Immature natural killer cell (primary cell): Measurements from ENCODE around the gene HNMT. TPM values are rescaled to one million over a fixed set of nuclear protein-coding genes. Genes with fewer than 3 reads are reported as not detected.
"Not testable (repeated sequence)": the region's sequence is repeated elsewhere in the genome, so short reads cannot be mapped to it uniquely, and the experiment has no call there.

Experiments
- DNase-seq, 3 donors: peaks; one replicate each; pipeline ENCODE4 v3.0.0; 2022; ENCODE audit warnings: mixed read lengths in 1 of 3
- H3K27ac Mint-ChIP-seq, 6 donors: one replicate each; pipeline ENCODE4 v1.8.0; 2020; ENCODE audit warnings: mixed read lengths in 6 of 6, mild to moderate bottlenecking in 5 of 6, inconsistent platforms in 4 of 6, moderate library complexity in 3 of 6
- H3K27me3 Mint-ChIP-seq, 3 donors: one replicate each; pipeline ENCODE4 v1.8.0; 2020 to 2021; ENCODE audit warnings: low read depth in 3 of 3, mild to moderate bottlenecking in 3 of 3, mixed read lengths in 3 of 3, moderate library complexity in 3 of 3, inconsistent platforms in 1 of 3
- H3K36me3 Mint-ChIP-seq, 3 donors: one replicate each; pipeline ENCODE4 v1.8.0; 2020; ENCODE audit warnings: mixed read lengths in 3 of 3, inconsistent platforms in 2 of 3, mild to moderate bottlenecking in 2 of 3
- H3K4me1 Mint-ChIP-seq, 2 donors: one replicate each; pipeline ENCODE4 v1.8.0; 2020; ENCODE audit warnings: inconsistent platforms in 2 of 2, mild to moderate bottlenecking in 2 of 2, mixed read lengths in 2 of 2, moderate library complexity in 1 of 2
- H3K4me3 Mint-ChIP-seq, 5 donors: one replicate each; pipeline ENCODE4 v1.8.0; 2020; ENCODE audit warnings: mild to moderate bottlenecking in 5 of 5, mixed read lengths in 5 of 5, inconsistent platforms in 3 of 5, moderate library complexity in 3 of 5
- H3K9me3 Mint-ChIP-seq, 6 donors: one replicate each; pipeline ENCODE4 v1.8.0; 2020; ENCODE audit warnings: mild to moderate bottlenecking in 6 of 6, mixed read lengths in 6 of 6, inconsistent platforms in 4 of 6, moderate library complexity in 3 of 6
- polyA plus RNA-seq, 3 donors: library from polyadenylated mRNA; unstranded; fragments of 300-500 nt; fragmentation: Illumina TruSeq; gene quantifications; one replicate each; pipeline ENCODE4 v1.2.3, GENCODE V29; 2021

The HNMT gene
- polyA plus RNA-seq, 3 donors from 2014 or later: 0.78 to 1.3 TPM; not detected in 1

DNA sequence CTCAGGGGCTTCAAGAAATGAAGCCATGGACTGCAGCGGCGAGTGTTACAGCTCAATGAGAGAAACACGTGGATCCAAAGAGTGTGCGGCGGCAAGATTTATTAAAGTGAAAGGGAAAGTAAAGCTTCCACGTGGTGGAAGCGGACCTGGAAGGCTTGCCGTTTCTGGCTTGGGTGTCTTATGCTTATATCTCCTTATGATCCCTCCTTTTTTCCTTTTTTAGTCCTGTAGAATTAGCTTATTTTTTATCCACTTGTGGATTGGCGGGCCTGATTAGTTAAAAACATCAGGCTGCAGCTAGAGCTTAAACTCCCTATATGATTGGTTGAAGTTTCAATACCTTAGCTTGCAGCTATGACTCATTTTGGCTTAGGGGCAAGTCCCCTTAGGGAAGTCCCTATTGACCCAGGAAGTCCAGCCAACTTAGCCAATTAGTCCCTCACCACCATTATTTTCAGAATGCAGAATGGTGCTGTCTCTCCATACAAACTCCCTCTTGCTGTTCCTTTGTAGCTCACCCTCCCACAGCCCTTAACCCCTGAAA lies 11.6 kb upstream of the HNMT start:
- no peaks in the 10 kb centered on the region for H3K36me3 Mint-ChIP-seq

DNA sequence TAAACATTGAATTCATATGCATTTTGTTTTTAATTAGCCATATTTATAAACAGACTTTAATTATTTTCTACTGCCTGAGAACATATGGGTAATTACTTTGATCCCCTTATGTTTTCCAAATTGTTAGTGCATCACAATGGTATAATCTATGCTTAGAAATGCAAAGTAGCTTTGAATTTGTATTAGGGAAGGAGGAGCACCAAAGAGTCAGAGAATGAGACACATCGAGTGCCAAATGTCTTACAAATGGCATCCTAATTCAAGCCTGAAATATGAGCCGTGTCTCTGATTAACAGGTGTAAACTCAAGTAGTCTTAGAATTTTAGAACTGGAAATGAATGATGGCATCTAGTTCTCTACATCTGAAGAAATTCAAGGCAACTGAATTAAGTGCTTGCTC lies 8.7 kb upstream of the HNMT start:
- H3K36me3 Mint-ChIP-seq: no peaks in the 10 kb centered on the region
- no peaks in the 10 kb centered on the region for H3K4me1 Mint-ChIP-seq
- no peak overlapping the region for H3K4me3 Mint-ChIP-seq
- H3K9me3 Mint-ChIP-seq: peaks cover 0 to 5% (median 2%) of the 10 kb centered on the region in 6 donors
- H3K27me3 Mint-ChIP-seq: peaks cover 0 to 2% (median 0%) of the 10 kb centered on the region in 3 donors
- H3K27ac Mint-ChIP-seq: no peak overlapping the region
- DNase-seq: no peak

More for the DNA sequence above, 11.6 kb upstream of the HNMT start:
- Mint-ChIP-seq H3K4me1 (no peaks in the 10 kb centered on the region), H3K27me3 (no peaks in the 10 kb centered on the region), H3K27ac (peak overlapping the region in 4 of 6 donors; percentile 12 to 54 (median 30)), H3K4me3 (peak overlapping the region in 4 of 5 donors; percentile 43 to 78 (median 71)), H3K9me3 (peaks cover 0 to 4% (median 1%) of the 10 kb centered on the region in 6 donors)
- no peak for DNase-seq

DNA sequence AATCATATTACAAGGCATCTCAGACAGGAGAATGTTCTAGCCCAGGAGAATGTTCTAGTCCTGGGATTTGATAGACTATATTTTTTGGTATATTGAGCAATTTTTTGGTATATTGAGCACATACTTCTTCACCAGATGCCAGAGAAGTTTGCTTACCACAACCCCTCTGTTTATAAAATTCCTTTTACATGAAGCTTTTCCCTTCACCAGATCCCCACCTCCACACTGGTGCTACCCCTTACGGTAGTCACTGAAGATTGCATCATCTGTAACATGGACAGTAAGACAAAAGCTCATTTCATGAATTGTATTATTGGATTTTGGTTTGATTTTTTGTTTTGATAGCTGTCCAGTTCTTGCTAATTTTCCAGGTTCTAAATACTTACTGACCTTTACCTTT lies 7.2 kb upstream of the HNMT start:
- Mint-ChIP-seq H3K4me1 (no peaks in the 10 kb centered on the region), H3K27me3 (peaks cover 0 to 2% (median 0%) of the 10 kb centered on the region in 3 donors), H3K27ac (no peak overlapping the region), H3K36me3 (no peaks in the 10 kb centered on the region), H3K4me3 (no peak overlapping the region), H3K9me3 (peaks cover under 1 to 10% (median 5%) of the 10 kb centered on the region in 6 donors)
- DNase-seq: no peak

DNA sequence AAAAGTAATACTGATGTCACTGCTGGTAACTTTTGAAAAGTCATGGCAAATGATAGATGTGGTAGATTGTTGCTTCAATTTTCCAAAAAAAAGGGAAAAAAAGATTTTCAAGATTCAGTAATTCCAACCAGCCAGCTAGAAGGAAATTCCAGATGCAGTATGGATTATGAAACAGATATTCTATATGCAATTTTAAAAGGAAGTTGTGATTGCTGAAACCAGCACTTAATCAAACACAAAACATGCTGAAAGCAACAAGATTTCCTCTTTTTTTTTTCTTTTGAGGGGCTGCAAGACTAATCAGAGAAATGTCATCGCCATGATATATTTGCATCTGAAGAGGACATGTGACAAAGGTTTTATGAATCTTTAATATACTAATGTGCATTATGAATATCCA lies 5.1 kb upstream of the HNMT start:
- peaks cover 0 to 3% (median 0%) of the 10 kb centered on the region in 3 donors for H3K27me3 Mint-ChIP-seq
- peaks cover 2 to 10% (median 5%) of the 10 kb centered on the region in 6 donors for H3K9me3 Mint-ChIP-seq
- no peak overlapping the region for H3K27ac Mint-ChIP-seq
- H3K4me3 Mint-ChIP-seq: no peak overlapping the region
- DNase-seq: no peak
- no peaks in the 10 kb centered on the region for H3K4me1 Mint-ChIP-seq
- no peaks in the 10 kb centered on the region for H3K36me3 Mint-ChIP-seq

DNA sequence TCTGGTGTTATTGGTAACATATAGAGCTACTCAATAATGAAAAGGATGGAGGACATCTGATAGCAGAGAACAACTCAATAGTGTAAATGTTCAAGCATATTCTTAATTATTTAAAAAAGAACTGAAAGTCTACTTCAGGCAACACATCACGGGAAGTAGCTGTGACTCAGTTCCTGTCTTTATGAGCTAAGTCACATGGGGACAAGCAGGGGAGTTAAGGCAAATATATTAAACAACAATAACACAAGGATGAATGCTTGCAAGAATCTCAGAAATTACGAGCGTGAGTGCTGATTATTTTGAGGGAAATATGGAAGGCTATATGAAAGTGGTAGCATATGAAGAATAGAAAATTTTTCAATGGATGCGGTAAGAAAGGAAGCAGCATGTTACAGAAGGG lies 4.0 kb upstream of the HNMT start:
- H3K36me3 Mint-ChIP-seq: no peaks in the 10 kb centered on the region

DNA sequence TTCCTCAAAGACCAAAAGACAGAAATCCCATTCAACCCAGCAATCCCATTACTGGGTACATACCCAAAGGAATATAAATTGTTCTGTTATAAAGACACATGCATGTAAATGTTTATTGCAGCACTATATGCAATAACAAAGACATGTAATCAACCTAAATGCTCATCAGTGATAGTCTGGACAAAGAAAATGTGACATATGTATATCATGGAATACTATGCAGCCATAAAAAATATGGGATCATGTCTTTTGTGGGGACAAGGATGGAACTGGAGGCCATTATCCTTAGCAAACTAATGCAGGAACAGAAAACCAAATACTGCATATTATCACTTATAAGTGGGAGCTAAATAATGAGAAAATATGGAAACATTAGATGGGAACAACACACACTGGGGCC lies 2.7 kb upstream of the HNMT start:
- H3K36me3 Mint-ChIP-seq: no peaks in the 10 kb centered on the region
- DNase-seq: no peak
- no peak overlapping the region for H3K27ac Mint-ChIP-seq
- H3K27me3 Mint-ChIP-seq: peaks cover 0 to 3% (median 0%) of the 10 kb centered on the region in 3 donors
- H3K4me1 Mint-ChIP-seq: no peaks in the 10 kb centered on the region
- no peak overlapping the region for H3K4me3 Mint-ChIP-seq
- peaks cover 3 to 10% (median 6%) of the 10 kb centered on the region in 6 donors for H3K9me3 Mint-ChIP-seq

More for the DNA sequence above, 4.0 kb upstream of the HNMT start:
- Mint-ChIP-seq H3K4me1 (no peaks in the 10 kb centered on the region), H3K4me3 (no peak overlapping the region), H3K27ac (no peak overlapping the region), H3K9me3 (peaks cover 3 to 10% (median 5%) of the 10 kb centered on the region in 6 donors), H3K27me3 (peaks cover 0 to 3% (median 0%) of the 10 kb centered on the region in 3 donors)
- no peak for DNase-seq

DNA sequence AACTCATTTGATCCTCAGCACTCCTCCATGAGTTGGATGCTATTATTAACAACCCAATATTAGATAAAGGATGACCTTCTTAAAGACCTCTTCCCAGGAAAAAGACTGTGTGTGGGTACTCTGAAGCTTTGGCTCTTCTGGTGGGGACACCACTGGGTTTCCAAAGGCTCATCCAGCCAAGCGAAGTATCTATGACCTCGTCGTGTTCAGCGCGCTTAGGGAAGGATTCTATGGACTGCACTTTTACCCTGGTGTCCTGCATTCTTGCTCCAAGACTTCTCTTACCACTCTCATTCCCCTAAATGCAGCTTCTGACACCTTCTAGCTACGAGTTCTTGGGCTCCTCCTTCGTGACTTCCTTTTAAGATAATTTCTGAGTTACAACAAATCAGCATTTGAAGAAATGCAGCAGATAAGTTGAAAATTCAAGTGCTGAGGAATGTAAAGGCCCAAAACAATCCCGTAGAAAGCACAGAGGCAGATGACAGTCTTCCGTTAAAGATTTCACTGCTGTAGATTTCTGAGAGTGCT lies 673 bp upstream of the HNMT start:
- H3K4me3 Mint-ChIP-seq: no peak overlapping the region
- H3K9me3 Mint-ChIP-seq: peaks cover 0 to 12% (median 6%) of the 10 kb centered on the region in 6 donors
- H3K36me3 Mint-ChIP-seq: no peaks in the 10 kb centered on the region
- H3K27me3 Mint-ChIP-seq: peaks cover 0 to 1% (median 0%) of the 10 kb centered on the region in 3 donors
- no peaks in the 10 kb centered on the region for H3K4me1 Mint-ChIP-seq
- DNase-seq: no peak
- no peak overlapping the region for H3K27ac Mint-ChIP-seq

DNA sequence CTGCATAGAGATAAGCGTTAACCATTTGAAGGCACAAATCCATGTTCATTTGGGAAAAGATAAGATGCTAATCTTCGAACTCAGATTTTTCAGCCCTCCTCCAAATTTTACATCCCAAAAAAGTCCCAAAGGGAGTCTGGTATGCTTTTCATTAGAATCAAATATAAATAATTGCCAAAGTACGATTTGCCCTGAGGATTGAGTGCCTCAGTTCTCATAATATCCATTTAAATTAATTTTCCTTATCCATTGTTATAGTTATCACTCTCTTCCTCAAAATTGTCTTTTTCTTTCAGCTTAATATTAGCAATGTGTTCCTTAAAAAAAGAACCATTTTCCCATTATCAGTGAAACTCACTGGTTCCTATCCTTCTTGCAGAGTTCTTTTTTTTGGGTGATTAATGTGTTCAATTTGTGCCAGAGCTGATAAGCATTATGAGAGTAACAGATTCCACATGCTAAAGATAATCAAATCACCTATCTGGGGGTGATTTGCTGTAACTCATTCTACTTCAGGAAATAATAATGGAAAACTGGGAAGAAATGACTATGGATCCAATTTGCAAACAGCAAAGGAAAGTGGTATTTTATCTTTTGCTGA lies 686 bp downstream of the HNMT start:
- peaks cover 5 to 23% (median 11%) of the 10 kb centered on the region in 6 donors for H3K9me3 Mint-ChIP-seq
- H3K27me3 Mint-ChIP-seq: peaks cover 0 to 2% (median 1%) of the 10 kb centered on the region in 3 donors
- H3K4me3 Mint-ChIP-seq: no peak overlapping the region
- no peak overlapping the region for H3K27ac Mint-ChIP-seq
- DNase-seq: no peak
- H3K36me3 Mint-ChIP-seq: no peaks in the 10 kb centered on the region
- H3K4me1 Mint-ChIP-seq: no peaks in the 10 kb centered on the region

DNA sequence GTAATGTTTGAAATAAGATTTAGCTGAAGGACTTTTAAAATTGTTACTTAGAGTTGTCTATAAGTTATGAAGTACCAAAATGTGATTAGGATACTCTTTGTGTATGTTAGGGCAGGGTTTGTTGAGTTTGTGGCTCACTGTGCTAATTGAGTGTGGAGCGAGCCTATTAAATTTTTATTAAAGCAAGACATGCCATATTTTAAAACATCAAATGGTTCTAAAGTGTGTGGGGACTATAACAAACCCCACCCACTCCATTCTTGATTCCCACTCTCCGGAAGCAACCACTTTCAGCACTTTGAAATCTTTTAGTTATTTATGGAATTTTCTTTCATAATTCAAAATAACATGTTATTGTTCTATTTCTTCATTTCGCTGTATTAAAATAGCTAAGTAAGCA lies 1.8 kb downstream of the HNMT start:
- Mint-ChIP-seq H3K9me3 (peaks cover 0 to 27% (median 10%) of the 10 kb centered on the region in 6 donors), H3K27me3 (peaks cover 0 to 2% (median 1%) of the 10 kb centered on the region in 3 donors), H3K27ac (no peak overlapping the region), H3K4me1 (no peaks in the 10 kb centered on the region), H3K4me3 (no peak overlapping the region), H3K36me3 (no peaks in the 10 kb centered on the region)
- no peak for DNase-seq

DNA sequence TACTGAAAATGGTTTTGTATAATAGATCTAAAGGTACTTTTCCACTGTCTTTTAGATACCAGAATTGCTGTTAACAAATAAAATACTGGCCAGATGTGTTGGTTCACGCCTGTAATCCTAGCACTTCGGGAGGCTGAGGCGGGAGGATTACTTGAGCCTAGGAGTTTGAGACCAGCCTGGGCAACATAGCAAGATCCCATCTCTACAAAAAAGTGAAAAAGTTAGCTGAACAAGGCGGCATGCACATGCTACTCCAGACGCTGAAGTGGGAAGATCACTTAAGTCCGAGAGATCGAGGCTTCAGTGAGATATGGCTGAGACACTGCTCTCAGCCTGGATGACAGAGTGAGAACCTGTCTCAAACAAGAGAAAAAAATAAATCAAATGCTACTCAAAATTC lies 2.8 kb downstream of the HNMT start:
- Mint-ChIP-seq H3K27ac (no peak overlapping the region), H3K4me3 (no peak overlapping the region), H3K4me1 (no peaks in the 10 kb centered on the region), H3K9me3 (peaks cover 0 to 28% (median 8%) of the 10 kb centered on the region in 6 donors), H3K36me3 (no peaks in the 10 kb centered on the region), H3K27me3 (peaks cover 0 to 2% (median 1%) of the 10 kb centered on the region in 3 donors)
- DNase-seq: no peak

DNA sequence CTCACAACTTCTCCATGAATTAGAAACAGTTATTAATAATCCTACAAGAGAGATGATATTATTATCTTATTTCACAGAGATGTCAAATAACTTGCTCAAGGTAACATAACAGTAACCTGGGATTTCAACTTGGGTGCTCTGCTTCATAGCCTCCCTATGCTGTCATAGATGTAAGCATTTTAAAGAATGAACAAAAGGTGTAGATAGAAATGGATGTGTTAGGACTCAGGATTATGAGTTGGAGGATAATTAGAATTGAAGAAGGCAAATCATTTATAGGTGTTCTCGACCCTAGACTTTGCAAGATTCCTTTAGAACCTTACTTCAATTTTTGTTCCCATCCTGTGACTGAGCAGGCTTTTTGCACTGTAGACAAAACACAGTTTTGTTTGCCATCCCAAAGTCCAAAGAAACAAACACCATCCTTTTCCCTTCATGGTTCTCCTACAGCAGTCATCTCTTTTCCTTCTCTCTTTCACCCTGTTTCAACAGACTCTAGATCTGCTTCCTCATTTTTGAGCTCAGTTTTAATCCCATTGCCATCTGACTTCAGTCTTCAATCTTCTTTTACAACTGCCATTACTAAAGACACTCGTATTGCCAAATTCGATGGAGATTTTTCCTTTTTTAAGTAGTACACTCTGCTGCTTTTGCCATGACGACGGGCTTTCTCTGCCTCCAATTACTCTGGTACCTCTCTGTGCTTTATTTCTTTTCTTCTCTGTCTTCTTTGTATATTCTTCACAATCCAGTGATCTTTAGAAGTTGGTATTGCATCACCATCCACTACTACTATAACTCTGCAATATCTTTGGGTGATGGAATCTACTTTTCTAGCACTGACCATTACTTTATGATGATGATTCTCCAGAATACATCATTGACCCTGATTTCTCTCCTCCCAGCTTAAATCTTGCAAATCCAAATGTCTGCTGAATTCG lies 4.5 kb downstream of the HNMT start:
- Mint-ChIP-seq H3K27ac (no peak overlapping the region), H3K4me1 (no peaks in the 10 kb centered on the region), H3K36me3 (no peaks in the 10 kb centered on the region), H3K4me3 (no peak overlapping the region), H3K27me3 (peaks cover 0 to 2% (median 0%) of the 10 kb centered on the region in 3 donors), H3K9me3 (peaks cover 0 to 28% (median 7%) of the 10 kb centered on the region in 6 donors)
- no peak for DNase-seq

DNA sequence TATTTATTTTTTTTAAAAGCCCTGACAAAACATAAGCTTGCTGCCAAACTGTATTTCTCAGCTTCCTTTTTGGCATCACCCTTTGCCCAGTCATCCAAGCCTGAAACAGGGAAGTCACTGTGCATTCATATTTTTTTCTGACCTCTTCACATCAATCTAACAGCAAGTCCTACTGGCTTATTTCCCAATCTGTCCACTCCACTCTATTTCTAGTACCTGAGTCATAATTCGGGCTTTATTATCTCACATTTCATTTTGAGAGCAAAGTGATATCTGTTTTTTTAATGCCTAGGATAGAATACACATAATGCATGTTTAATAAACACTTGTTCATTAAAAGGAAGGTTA lies 5.1 kb downstream of the HNMT start:
- H3K9me3 Mint-ChIP-seq: peaks cover 0 to 28% (median 7%) of the 10 kb centered on the region in 6 donors
- no peak overlapping the region for H3K27ac Mint-ChIP-seq
- H3K27me3 Mint-ChIP-seq: peaks cover 0 to 2% (median 0%) of the 10 kb centered on the region in 3 donors
- DNase-seq: no peak
- H3K36me3 Mint-ChIP-seq: no peaks in the 10 kb centered on the region
- no peak overlapping the region for H3K4me3 Mint-ChIP-seq
- no peaks in the 10 kb centered on the region for H3K4me1 Mint-ChIP-seq

DNA sequence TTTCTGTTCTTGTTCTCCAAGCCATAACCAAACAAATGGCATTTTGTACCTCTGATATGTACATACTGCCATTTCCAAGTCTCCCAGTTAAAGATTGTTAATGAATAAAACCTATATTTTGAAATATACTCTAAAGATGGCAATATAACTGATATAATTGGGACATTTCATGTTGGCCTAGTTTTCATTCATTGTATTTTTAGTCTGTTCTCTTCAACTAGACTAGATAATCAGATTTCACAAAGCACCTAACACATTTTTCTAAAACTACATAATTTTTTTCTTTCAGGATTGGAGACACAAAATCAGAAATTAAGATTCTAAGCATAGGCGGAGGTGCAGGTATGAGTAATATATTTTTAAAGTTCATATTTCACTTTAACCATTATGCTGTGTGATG lies 5.6 kb downstream of the HNMT start:
- H3K9me3 Mint-ChIP-seq: peaks cover 0 to 28% (median 7%) of the 10 kb centered on the region in 6 donors
- no peaks in the 10 kb centered on the region for H3K36me3 Mint-ChIP-seq
- no peaks in the 10 kb centered on the region for H3K4me1 Mint-ChIP-seq
- no peak overlapping the region for H3K27ac Mint-ChIP-seq
- peaks cover 0 to 2% (median 0%) of the 10 kb centered on the region in 3 donors for H3K27me3 Mint-ChIP-seq
- DNase-seq: no peak
- H3K4me3 Mint-ChIP-seq: no peak overlapping the region

DNA sequence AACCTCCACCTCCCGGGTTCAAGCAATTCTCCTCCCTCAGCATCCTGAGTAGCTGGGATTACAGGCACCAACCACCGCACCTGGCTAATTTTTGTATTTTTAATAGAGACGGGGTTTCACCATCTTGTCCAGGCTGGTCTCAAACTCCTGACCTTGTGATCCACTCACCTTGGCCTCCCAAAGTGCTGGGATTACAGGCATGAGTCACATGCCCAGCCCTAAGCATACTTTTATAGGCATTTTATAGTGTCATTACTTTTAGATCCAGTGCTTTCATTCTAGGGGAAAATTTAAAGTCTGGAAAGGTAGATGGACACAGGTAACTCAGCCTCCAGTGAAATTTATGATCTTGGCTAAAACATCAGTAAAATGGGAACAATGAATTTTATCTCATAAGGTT lies 7.0 kb downstream of the HNMT start:
- H3K36me3 Mint-ChIP-seq, H3K4me3 Mint-ChIP-seq, H3K27me3 Mint-ChIP-seq, H3K4me1 Mint-ChIP-seq, H3K27ac Mint-ChIP-seq, DNase-seq: not testable (repeated sequence)
- H3K9me3 Mint-ChIP-seq: peaks cover 0 to 27% (median 7%) of the 10 kb centered on the region in 6 donors
